Activated CD4-positive, alpha-beta T cell treated with anti-CD3 and anti-CD28 coated beads, Interleukin-10, Interleukin-2, amounts not matched to agents 100 ng/mL and 50 ng/mL, durations not matched to agents 16 hours and 8 hours (primary cell): ENCODE results near the gene RBBP5.
"Not testable (repeated sequence)": the region's sequence is repeated elsewhere in the genome, so short reads cannot be mapped to it uniquely, and the experiment has no call there.

ENCODE experiments used
- DNase-seq: peaks from one replicate; pipeline ENCODE4 v3.0.0-alpha.2; 2020

RBBP5 gene

GRCh38 chr1:205121660-205122488, at the start of gene RBBP5:
Gene RBBP5, minus strand, starts transcription at chr1:205121978. Its CDS starts 105 bp downstream, at chr1:205121873.
- DNase-seq = peak; percentile 97

GRCh38 chr1:205171369-205171768, 49.6 kb upstream of the RBBP5 start:
- peak; percentile 13 for DNase-seq

GRCh38 chr1:205170532-205171269, 48.9 kb upstream of the RBBP5 start:
- DNase-seq = no peak

- no peak for DNase-seq
These were observed 47.5 kb upstream of the RBBP5 start for GRCh38 chr1:205169248-205169647.

GRCh38 chr1:205168291-205168690, 46.5 kb upstream of the RBBP5 start:
- no peak for DNase-seq

GRCh38 chr1:205162301-205162700, 40.5 kb upstream of the RBBP5 start:
- no peak for DNase-seq

GRCh38 chr1:205161076-205161475, 39.3 kb upstream of the RBBP5 start:
- no peak for DNase-seq

GRCh38 chr1:205158048-205158616, 36.4 kb upstream of the RBBP5 start:
- DNase-seq = no peak

- not testable (repeated sequence) for DNase-seq
These were observed 34.0 kb upstream of the RBBP5 start for GRCh38 chr1:205155665-205156377.

GRCh38 chr1:205152505-205152904, 30.7 kb upstream of the RBBP5 start:
- DNase-seq = no peak

GRCh38 chr1:205150651-205151428, 29.1 kb upstream of the RBBP5 start:
- no peak for DNase-seq

GRCh38 chr1:205147191-205147835, 25.5 kb upstream of the RBBP5 start:
- DNase-seq = no peak

GRCh38 chr1:205144751-205145150, 23.0 kb upstream of the RBBP5 start:
- DNase-seq = no peak

- no peak for DNase-seq
These were observed 22.4 kb upstream of the RBBP5 start for GRCh38 chr1:205144046-205144720.

GRCh38 chr1:205142102-205142469, 20.3 kb upstream of the RBBP5 start:
- no peak for DNase-seq

GRCh38 chr1:205141236-205142101, 19.7 kb upstream of the RBBP5 start:
- DNase-seq = peak; percentile 80

- DNase-seq = no peak
These were observed 18.3 kb upstream of the RBBP5 start for GRCh38 chr1:205140113-205140512.

GRCh38 chr1:205137901-205138300, 16.1 kb upstream of the RBBP5 start:
- no peak for DNase-seq

GRCh38 chr1:205133287-205133686, 11.5 kb upstream of the RBBP5 start:
- DNase-seq = no peak

- no peak for DNase-seq
These were observed 7.8 kb upstream of the RBBP5 start for GRCh38 chr1:205129447-205130029.
